Stimulated activated CD4-positive, alpha-beta T cell treated with anti-CD3 and anti-CD28 coated beads, Interleukin-4, amount 100 ng/mL, for 48 hours (primary cell): ENCODE measurements around the gene SLX4IP.
"Not testable (repeated sequence)": the region's sequence is repeated elsewhere in the genome, so short reads cannot be mapped to it uniquely, and the experiment has no call there.

Experiments
- DNase-seq, 2 donors: peaks; one replicate each; pipeline ENCODE4 v3.0.0-alpha.2; 2020; ENCODE audit warnings: low read depth in 2 of 2

SLX4IP gene

DNA sequence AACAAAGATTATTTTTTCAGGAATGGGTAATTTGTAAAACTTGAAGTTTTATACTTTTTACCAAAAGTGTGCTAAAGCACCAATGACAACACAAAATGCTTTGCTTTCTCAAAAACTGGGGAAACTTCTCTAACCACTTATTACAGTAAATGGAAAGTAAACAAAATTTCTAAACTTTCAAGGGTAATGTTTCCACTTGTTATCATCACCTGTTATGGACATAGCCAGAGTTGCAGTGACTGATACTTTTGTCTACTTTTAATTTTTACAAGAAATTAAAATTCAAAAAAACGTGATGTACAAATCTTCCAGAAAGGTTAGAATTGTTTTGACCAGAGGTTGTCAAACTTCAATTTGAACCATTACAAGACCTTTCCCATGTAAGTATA lies 138.8 kb downstream of the SLX4IP start:
- no peak for DNase-seq

DNA sequence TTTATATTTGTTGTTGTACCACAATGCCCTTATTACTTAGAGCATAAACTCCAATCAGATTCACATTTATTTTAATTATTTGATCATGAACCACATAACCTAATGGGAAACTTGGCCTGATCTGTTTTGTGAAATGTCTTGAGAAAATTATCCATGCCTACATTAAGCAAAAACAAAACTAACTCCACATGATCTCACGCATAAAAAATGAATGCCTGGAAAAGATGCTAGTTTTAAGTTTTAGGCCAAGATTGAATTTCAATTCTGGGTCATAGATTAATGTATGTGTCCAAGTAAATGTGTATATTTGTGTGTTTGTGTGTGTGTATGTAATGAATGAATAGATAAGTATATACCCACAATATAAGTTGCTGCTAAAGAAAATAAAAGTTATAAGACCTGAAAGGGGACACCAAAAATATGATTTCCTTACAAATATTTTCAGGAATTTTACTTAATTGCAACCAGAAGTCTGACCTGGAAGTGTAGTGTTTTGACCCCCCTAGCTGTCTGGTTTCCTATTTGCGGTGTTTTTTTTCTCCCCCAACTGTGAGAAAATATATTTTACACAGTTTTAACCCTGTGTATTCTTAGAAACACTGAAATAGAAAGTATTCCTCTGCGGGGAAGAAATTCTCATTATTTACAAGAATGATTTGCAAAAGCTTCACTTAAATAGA lies 141.4 kb downstream of the SLX4IP start:
- DNase-seq, result no peak

DNA sequence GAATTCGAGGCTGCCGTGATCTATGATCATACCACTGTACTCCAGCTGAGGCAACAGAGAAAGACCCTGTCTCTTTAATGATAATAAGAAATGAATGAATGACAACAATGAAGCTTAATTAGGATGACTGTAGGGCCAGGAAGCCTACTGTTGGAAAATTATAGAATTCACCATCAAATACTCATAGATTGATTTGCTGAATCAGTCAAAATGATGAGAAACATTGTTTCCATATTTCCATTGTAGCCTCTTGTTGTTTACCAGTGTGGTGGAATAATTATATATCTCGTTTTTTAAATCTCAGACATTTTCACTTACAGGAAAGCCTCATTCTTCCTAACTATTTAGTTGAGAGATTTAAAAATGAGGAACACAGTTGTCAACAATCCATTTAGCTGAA lies 142.5 kb downstream of the SLX4IP start:
- no peak for DNase-seq

DNA sequence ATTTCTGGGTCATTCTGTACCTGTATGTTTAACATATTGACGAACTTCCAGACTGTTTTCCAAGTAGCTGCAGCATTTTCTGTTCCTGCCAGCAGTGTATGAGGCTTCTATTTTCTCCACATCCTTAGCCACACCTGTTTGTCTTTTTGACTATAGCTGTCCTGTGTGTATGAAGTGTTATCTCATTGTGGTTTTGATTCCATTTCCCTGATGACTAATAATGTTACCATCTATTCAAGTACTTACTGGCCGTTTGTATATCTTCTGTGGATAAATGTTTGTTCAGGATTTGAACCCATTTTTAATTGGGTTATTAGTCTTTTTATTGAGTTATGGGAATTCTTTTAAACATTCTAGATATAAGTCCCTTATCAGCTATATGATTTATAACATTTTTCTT lies 143.5 kb downstream of the SLX4IP start:
- no peak for DNase-seq

DNA sequence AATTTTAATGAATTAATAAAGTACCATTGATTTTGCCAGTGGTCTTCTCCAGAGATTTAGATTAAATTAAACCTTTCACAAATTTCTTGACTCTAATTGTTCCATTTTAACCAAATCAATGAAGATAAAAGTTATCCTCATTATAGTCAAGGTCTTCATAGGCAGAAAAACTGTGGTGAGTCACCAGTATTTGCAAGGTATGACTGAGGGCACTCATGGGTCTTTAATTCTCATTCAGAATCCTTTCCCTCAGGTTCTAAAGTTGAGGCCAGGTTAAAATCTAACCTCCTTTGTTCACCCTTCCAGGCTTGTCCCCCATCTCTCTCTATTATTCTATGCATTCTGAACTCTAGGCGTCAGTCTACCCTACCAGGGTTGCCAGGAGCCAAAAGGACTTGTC lies 144.8 kb downstream of the SLX4IP start:
- DNase-seq, result no peak

DNA sequence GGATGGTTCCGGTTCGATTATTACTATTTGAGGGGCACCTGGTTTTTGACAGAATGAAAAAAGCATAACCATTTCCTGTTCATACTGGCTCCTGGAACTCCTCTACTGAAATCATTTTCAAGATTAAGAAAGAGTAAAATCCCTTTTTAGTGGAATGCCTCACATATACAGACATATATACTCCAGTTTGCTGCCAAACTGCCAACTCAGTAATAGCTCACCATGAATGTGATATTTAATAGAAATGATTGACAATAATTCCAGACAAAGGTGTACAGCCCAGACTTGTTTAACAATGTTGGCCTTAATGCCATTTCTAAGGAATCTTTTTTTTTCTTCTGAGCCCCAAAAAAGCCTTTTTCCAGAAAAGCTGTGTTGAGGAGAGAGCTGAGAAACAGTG lies 145.6 kb downstream of the SLX4IP start:
- no peak for DNase-seq

DNA sequence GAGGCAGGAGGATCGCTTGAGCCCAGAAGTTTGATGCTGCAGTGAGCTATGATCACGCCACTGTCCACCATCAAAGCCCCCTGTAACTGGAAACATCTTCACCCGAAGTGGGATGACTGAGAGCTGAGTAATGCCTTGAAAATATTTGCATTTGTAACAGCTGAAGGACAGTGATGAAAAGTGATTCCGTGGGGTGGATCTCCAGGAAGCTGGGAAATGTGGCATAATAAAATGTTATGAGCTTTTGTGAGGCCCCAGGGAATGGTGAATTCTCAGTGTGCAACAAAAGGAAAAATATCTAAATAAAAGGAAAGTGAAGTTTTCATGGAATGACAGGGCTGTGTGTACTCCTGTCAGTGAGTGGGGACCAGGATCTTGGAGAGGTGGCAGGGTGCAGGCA lies 146.7 kb downstream of the SLX4IP start:
- DNase-seq, result no peak

DNA sequence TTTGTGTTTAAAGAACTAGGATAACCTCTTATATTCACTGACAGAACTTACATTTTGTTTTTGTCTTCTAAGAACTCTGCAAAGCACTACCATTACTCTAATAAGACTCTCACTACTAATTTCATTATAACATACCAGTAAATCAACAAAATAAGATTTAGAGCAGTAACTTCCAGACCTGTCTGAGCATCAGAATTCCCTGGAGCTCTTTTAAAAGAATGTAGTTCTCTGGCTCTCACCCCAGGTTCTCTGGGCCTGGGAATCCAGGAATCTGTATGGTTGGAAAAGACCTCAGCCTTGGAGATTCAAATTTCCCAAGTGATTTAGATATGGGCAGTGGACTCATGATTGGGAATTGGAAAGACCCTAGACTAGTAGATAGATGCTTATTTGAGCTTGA lies 149.3 kb downstream of the SLX4IP start:
- DNase-seq, result no peak

DNA sequence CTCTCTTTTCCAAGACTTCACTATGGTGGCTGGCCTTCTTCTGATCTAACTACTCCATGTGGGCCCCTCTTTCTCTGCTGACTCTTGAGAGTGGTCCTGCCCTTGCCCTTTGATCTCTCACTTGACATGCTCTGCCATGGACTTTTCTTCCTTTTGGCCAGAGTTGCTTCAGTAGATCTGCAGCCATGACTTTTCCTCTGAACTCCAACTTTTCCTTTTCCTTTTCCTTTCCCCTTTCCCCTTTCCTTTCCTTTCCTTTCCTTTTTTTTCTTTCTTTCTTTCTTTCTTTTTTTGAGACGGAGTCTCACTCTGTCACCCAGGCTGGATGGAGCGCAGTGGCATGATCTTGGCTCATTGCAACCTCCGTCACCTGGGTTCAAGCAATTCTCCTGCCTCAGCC lies 150.2 kb downstream of the SLX4IP start:
- DNase-seq, result no peak

DNA sequence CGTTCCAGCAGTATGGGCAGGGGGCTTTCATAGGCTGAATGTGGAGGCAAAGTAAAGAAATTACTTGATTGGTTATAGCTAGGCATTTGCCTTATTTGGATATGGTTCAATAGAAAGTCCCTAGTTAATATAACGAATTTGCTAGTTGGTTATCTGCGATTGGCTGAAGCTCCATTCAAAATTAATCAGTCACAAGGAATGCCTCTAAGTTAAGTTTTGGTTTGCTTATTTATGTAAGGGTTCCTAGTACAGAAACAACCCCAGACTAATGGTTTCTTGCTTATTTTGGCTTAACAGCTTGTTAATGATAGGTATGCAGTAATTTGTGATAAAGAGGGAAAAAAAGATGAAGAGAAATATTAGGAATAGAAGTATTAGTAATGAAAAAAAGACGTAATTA lies 151.2 kb downstream of the SLX4IP start:
- DNase-seq, result no peak

DNA sequence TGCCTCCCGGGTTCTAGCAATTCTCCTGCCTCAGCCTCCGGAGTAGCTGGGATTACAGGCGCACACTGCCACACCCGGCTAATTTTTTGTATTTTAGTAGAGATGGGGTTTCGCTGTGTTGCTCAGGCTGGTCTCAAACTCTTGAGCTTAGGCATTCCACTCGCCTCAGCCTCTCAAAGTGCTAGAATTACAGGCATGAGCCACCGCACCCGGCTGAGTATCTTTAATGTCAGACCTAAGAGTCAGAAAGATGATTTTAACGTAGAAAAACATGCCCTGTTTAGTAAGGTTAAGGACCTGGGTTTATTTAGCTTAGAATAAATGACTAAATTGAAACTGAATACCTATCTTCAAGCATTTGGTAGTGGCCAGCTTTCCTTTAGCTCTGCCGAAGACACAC lies 155.3 kb downstream of the SLX4IP start:
- not testable (repeated sequence) for DNase-seq

DNA sequence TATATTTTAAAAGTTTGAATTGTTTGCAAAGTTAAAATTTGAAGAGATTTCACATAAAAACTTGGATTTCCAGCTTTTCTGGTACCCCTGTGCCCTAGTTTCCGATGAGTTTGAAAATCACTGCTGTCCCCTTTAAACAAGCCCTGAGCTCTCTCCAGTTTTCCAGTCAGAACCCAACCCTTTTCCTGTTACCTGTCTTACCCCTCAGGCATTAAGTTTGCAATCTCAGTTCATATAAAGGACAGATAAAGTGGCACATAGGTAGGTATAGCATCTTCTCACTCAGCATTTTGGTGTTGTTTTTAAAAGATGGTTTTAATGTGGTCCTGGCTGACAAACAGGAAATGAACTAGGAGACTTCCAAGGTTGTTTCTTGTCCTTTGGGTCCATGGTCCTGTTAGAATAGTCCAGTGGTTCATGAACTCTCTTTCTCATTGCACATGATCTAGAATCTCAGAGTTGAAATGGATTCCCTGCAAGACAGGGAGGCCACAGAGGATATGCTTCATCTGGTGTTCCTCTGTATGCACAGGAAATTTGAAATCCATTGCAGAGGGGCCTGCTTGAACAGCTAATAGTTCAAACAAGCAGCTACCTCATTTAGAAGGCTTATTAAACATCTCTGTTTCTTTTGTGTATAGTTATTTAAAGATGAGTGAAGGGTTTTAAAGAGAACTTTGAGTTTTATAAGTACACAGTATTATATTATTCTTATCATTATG lies 156.0 kb downstream of the SLX4IP start:
- no peak for DNase-seq

DNA sequence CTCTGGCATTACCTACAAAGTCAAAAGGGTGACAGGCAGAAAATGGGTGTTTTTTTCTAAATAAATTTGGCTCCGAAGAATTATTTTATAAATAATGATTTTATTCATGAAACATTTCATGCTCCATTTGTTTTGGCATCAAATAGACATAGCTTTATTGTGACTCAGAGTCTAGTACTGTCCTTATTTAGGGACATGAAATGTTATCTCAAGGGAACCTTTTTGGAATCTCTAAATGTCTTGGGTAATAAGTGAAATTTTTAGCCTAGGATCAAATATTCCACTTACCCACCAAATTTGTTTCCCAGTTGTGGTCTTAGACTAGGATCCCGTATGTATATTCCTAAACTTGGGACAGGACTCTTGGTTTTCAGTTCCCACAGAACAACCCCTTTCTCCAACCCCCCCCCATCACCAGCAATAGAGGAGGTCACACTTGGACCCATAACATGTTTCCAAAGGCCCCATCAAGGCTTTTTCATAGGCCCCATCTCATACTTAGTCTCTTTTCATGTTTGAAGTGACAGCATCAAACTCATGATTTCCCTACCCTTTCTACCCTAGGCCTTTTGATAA lies 156.9 kb downstream of the SLX4IP start:
- DNase-seq, result no peak

DNA sequence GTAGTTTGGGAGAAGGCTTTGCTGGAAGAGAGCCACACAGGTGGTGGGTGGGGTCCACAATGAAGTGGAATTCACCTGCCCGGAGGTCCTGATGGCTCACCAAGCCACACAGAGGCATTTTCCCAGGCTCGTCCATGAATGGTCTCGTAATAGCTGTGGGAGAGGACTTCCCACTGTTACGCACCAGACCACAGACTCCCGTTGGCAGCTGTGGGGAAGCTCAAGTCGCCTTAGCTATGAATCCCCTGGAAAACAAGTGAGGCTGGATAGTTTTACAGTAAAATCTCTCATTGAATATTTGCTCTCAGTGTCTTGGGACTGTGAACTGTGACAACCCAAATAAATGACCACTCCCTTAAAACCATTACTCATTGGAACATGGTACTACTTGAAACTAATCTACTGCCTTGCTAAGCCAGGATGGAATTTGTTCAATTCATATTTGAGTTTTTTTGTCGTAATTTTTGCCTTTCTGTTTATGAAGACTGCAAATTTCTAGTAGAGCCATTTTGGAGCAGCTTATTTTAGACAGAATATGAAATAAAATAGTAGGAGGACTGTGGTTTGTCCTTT lies 159.3 kb downstream of the SLX4IP start:
- no peak for DNase-seq

DNA sequence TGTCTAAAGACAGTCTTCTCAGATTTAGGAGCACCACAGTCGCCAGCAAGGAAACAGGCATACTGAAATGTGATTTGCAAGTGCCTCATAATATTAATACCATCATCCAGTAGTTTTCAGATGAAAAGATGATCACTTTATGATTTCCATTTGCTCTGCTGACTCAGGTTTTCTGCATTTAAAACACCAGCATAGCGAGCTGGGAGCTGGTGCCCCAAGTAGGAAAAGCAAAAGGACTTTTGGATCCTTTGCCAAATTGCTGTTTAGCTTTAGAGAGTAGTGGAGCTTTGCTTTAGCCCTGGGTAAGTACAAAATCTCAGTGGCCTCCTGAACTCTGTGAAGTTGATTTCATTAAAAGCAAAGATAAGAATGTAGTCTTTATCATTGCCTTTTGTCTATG lies 160.2 kb downstream of the SLX4IP start:
- no peak for DNase-seq

DNA sequence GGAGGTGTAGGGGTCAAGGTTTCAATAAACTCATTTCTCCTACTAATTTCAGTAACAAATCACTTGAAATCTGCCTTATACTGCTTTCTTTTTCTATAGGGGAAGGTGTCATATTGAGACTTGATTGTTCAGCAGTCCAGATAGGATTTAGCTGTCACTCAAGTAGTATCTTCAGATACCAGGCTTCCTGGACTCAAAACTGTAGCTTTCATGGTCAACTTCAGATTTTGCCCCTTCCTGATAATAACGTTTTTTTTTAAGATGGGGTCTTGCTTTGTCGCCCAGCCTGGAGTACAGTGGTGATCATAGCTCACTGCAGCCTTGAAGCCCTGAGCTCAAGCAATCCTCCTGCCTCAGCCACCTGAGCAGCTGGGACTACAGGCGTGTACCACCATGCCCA lies 160.9 kb downstream of the SLX4IP start:
- DNase-seq, result no peak

DNA sequence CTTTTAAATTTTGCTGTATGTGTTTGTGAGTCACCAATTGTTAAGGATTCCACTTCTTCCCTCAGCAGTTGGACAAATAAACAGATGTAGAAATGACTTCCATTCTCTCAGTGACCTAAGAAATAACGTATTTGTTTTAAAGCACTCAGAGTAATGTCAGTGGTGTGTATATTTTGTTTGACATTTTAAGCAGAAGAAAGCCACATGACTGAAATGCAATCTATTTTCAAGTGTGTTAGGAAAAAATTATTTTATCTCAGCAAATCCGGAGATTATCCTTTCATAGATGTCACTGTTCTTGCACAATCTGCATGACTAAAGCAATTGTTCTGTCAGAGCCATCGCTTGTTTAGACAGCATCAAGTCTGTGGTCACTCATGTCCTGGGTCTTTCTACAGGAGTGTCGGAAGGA lies 161.6 kb downstream of the SLX4IP start:
- DNase-seq, result no peak

DNA sequence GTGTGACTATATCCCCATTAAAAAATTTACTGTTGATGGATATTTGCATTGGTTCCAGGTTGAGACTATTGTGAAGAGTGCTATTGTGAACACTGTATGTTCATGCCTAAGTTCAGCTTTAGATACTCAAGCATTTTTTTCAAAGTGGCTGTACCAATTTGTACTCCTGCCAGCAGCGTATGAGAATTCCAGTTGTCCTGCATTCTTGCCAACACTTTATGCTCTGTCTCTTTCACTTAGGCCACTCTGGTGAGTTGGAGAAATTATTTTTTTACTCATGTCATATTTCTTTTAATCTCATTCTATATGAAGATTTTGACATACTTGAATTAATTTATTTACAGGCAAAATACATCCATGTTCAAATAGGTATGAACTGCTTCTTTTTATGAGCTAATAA lies 162.5 kb downstream of the SLX4IP start:
- DNase-seq, result no peak

DNA sequence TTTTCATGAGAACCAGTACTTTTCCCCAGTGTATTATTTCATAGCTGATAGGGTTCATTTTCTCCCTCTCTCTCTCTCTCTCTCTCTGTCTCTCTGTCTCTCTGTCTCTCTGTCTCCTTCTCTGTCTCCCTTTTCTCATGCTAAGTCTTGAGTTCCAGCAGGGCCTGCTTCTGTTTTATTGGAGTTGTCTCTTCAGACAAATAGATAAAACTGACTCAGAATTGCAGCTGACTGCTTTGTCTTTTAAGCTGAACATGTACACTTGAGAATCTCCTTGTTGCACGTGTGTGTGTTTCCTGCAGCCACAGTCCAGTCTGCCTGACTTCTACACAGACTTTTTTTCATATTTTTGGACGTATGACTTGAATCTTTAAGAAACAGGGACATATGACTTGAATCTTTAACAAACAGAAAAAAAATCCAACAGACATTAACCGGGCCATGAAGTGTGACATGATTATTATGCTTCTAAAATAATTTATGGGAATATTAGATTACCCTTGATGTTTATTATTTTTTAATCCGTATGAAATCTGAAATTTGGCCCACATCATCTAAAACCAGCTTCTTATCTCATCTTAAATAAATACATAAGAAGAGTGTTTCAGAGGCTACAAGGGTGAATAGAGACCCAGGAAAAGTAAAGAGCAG lies 167.2 kb downstream of the SLX4IP start:
- DNase-seq, result no peak

DNA sequence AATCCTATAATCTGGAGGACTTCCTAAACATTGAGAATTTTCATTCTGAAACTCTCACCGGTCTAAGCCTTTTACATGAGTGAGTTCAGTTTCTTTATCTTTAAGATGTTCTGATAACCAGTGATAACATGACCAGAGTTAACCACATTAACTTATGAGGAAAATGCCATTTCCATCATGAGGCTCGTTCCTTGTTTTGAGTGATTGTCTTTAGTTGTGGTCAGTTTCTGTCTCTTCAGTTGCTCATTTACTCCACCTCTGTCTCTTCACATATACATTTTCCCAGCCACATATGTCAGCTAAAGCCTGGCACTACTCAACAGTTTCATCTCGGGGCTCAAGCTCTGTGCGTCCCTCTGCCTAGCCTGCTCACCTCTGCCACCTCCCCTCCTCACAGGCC lies 168.3 kb downstream of the SLX4IP start:
- DNase-seq, result no peak

DNA sequence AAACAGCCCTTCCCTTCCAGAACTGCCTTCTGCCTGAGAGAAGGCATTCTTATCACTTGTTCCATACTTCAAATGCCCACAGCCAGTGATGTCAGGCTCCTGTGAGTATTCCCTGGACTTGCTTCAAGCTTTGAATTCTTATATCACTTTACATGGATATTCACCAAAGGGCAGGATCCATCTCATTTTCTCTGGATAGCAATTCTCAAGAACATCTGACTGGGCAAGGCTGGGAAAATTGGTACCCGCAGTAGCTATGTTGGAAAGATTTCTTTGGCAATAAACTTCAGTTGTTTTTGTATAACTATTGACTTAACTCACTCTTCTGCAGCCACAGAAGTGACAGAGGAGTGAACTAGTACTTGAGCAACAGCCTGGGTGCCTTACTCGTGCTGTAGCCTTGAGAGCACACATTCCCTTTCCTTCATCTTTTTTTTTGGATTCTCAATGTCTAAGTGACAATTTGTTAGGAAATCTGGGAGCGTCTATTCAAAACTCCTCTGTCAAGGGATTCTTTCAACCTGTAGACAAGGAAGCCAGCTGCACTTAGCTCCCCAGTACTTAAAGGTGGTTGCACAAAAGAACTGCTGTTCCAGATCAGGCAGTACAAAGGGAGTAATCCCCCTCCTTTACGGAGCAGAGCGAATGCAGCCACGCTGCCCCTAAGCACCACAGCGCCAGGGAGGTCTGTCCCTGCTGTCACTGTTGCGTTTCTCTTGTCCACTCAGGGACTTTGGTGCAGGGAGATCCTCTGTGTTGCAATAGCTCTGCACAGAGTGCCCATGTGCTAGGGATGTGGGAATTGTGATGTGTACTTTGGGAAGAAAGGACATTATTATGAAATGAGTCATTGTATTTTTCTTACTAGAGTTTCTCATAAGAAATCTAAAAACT lies 169.1 kb downstream of the SLX4IP start:
- no peak for DNase-seq
